ENCODE results near the gene SMCHD1. TPM values are rescaled to one million over a fixed set of nuclear protein-coding genes. Genes with fewer than 3 reads are reported as not detected.

The SMCHD1 gene
- total RNA-seq, 1 donor from 2014 or later = 29.7 TPM

DNA sequence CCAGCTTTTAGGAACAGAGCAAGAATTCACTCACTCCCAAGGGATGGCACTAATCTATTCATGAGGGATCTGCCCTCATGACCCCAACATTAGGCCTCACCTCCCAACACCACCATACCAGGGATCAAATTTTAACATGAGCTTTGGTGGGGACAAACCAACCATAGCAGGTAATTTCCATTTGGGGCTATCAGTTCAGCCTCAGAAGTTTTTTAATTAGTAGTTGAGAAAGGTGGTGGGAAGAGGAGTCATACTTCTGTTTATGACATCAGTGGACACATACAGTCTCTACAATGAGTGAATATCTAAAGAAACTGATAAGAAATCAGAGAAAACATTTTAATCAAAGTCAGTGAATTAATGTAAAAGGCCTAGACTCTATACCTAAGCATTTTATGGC lies 131.7 kb downstream of the SMCHD1 start:
- Histone ChIP-seq H4K20me1 (ENCODE audit: insufficient read depth, low read length) (no peaks in the 10 kb centered on the region), H3K27ac (ENCODE audit: low read depth, low read length) (no peak overlapping the region), H3K4me3 (ENCODE audit: insufficient read depth, low read depth, low read length) (no peak overlapping the region), H2AFZ (ENCODE audit: low read depth, low read length) (no peak overlapping the region), H3K4me2 (ENCODE audit: low read length) (no peak overlapping the region), H3K9ac (ENCODE audit: low read length) (no peak overlapping the region), H3K36me3 (ENCODE audit: insufficient read depth, low read length) (peaks cover 29% of the 10 kb centered on the region), H3K79me2 (ENCODE audit: insufficient read depth, low read length) (no peaks in the 10 kb centered on the region), H3K27me3 (ENCODE audit: insufficient read depth, low read length) (no peaks in the 10 kb centered on the region), H3K9me3 (ENCODE audit: insufficient read depth, low read depth, low read length) (no peaks in the 10 kb centered on the region), H3K4me1 (ENCODE audit: insufficient read depth, low read length) (no peaks in the 10 kb centered on the region)
- Mint-ChIP-seq H3K9me3 (ENCODE audit: unreplicated experiment) (no peaks in the 10 kb centered on the region), H3K27me3 (ENCODE audit: low read depth, unreplicated experiment) (no peaks in the 10 kb centered on the region), H3K4me1 (ENCODE audit: low read depth, unreplicated experiment) (no peaks in the 10 kb centered on the region), H3K4me3 (ENCODE audit: unreplicated experiment) (no peak overlapping the region), H3K27ac (ENCODE audit: unreplicated experiment) (no peak overlapping the region), H3K36me3 (ENCODE audit: low read depth, unreplicated experiment) (peaks cover 11% of the 10 kb centered on the region)
- FAIRE-seq = no peak
- no peak for DNase-seq (ENCODE audit: low read depth)
- no peak for TF ChIP-seq EZH2 (IDR thresholded peaks at IDR 0.05; ENCODE audit: insufficient read depth, low read length)
- TF ChIP-seq, protein P1, sequence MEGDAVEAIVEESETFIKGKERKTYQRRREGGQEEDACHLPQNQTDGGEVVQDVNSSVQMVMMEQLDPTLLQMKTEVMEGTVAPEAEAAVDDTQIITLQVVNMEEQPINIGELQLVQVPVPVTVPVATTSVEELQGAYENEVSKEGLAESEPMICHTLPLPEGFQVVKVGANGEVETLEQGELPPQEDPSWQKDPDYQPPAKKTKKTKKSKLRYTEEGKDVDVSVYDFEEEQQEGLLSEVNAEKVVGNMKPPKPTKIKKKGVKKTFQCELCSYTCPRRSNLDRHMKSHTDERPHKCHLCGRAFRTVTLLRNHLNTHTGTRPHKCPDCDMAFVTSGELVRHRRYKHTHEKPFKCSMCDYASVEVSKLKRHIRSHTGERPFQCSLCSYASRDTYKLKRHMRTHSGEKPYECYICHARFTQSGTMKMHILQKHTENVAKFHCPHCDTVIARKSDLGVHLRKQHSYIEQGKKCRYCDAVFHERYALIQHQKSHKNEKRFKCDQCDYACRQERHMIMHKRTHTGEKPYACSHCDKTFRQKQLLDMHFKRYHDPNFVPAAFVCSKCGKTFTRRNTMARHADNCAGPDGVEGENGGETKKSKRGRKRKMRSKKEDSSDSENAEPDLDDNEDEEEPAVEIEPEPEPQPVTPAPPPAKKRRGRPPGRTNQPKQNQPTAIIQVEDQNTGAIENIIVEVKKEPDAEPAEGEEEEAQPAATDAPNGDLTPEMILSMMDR (IDR thresholded peaks at IDR 0.05; ENCODE audit: insufficient read depth, low read depth, low read length) = no peak

DNA sequence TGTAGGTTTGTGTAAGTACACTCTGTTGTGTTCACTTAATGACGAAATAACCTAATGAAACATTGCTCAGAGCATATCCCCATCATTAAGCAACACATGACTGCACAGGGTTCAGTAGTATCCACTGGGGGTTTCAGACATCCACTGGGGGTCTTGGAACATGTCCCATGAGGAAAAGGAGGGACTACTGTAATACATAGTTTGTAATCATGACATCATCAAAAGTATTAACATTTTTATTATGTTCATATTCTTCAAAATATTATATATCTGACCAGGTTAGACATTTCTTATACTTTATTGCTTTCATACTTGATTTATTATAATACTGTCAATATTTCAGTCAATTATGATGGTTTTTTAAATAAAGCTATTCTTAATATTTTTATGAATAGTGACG lies 136.9 kb downstream of the SMCHD1 start:
- Mint-ChIP-seq H3K27ac (ENCODE audit: unreplicated experiment) (no peak overlapping the region), H3K36me3 (ENCODE audit: low read depth, unreplicated experiment) (peaks cover 4% of the 10 kb centered on the region), H3K4me3 (ENCODE audit: unreplicated experiment) (no peak overlapping the region), H3K9me3 (ENCODE audit: unreplicated experiment) (no peaks in the 10 kb centered on the region), H3K27me3 (ENCODE audit: low read depth, unreplicated experiment) (no peaks in the 10 kb centered on the region), H3K4me1 (ENCODE audit: low read depth, unreplicated experiment) (no peaks in the 10 kb centered on the region)
- no peaks in the 10 kb centered on the region for H3K27me3 ChIP-seq (ENCODE audit: insufficient read depth, low read length)
- no peak for TF ChIP-seq EZH2 (IDR thresholded peaks at IDR 0.05; ENCODE audit: insufficient read depth, low read length)
- TF ChIP-seq, protein P1 (IDR thresholded peaks at IDR 0.05; ENCODE audit: insufficient read depth, low read depth, low read length) = no peak
- H2AFZ ChIP-seq (ENCODE audit: low read depth, low read length) = no peak overlapping the region
- DNase-seq (ENCODE audit: low read depth) (no peak), FAIRE-seq (no peak)
- H3K36me3 ChIP-seq (ENCODE audit: insufficient read depth, low read length) = peaks cover 26% of the 10 kb centered on the region
- no peak overlapping the region for H3K27ac ChIP-seq (ENCODE audit: low read depth, low read length)
- no peaks in the 10 kb centered on the region for H3K9me3 ChIP-seq (ENCODE audit: insufficient read depth, low read depth, low read length)
- H4K20me1 ChIP-seq (ENCODE audit: insufficient read depth, low read length) = no peaks in the 10 kb centered on the region
- H3K79me2 ChIP-seq (ENCODE audit: insufficient read depth, low read length) = no peaks in the 10 kb centered on the region
- H3K4me3 ChIP-seq (ENCODE audit: insufficient read depth, low read depth, low read length) = no peak overlapping the region
- no peaks in the 10 kb centered on the region for H3K4me1 ChIP-seq (ENCODE audit: insufficient read depth, low read length)
- H3K4me2 ChIP-seq (ENCODE audit: low read length) = no peak overlapping the region
- H3K9ac ChIP-seq (ENCODE audit: low read length) = no peak overlapping the region

DNA sequence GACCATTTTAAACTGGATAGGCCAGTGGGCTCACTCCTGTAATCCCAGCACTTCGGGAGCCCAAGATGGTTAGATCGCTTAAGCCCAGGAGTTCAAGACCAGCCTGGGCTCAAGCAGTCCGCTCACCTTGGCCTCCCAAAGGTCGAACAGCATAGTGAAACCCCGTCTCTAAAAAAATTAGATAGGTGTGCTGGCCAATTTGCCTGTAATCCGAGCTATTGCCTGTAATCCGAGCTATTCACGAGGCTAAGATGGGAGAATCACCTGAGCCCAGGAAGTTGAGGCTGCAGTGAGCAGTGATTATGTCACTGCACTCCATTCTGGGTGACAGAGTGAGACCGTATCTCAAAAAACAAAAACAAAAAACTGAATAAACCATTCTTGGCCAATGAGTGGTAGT lies 138.6 kb downstream of the SMCHD1 start:
- no peaks in the 10 kb centered on the region for H3K9me3 Mint-ChIP-seq (ENCODE audit: unreplicated experiment)
- Histone ChIP-seq H3K4me1 (ENCODE audit: insufficient read depth, low read length) (no peaks in the 10 kb centered on the region), H3K36me3 (ENCODE audit: insufficient read depth, low read length) (peaks cover 19% of the 10 kb centered on the region), H4K20me1 (ENCODE audit: insufficient read depth, low read length) (no peaks in the 10 kb centered on the region), H2AFZ (ENCODE audit: low read depth, low read length) (no peak overlapping the region), H3K27me3 (ENCODE audit: insufficient read depth, low read length) (no peaks in the 10 kb centered on the region), H3K4me3 (ENCODE audit: insufficient read depth, low read depth, low read length) (no peak overlapping the region), H3K4me2 (ENCODE audit: low read length) (no peak overlapping the region), H3K9ac (ENCODE audit: low read length) (no peak overlapping the region), H3K27ac (ENCODE audit: low read depth, low read length) (no peak overlapping the region), H3K9me3 (ENCODE audit: insufficient read depth, low read depth, low read length) (no peaks in the 10 kb centered on the region), H3K79me2 (ENCODE audit: insufficient read depth, low read length) (no peaks in the 10 kb centered on the region)
- H3K4me1 Mint-ChIP-seq (ENCODE audit: low read depth, unreplicated experiment) = no peaks in the 10 kb centered on the region
- FAIRE-seq (no peak), DNase-seq (ENCODE audit: low read depth) (no peak)
- TF ChIP-seq EZH2 (IDR thresholded peaks at IDR 0.05; ENCODE audit: insufficient read depth, low read length) = no peak
- TF ChIP-seq, protein P1 (IDR thresholded peaks at IDR 0.05; ENCODE audit: insufficient read depth, low read depth, low read length) = no peak
- no peaks in the 10 kb centered on the region for H3K27me3 Mint-ChIP-seq (ENCODE audit: low read depth, unreplicated experiment)
- no peak overlapping the region for H3K27ac Mint-ChIP-seq (ENCODE audit: unreplicated experiment)
- peaks cover 4% of the 10 kb centered on the region for H3K36me3 Mint-ChIP-seq (ENCODE audit: low read depth, unreplicated experiment)
- H3K4me3 Mint-ChIP-seq (ENCODE audit: unreplicated experiment) = no peak overlapping the region
